ENCODE data around the gene BMERB1.
A peak's percentile ranks its signal among the peaks of the same experiment; 100 is the strongest.
"Not testable (repeated sequence)": the region's sequence is repeated elsewhere in the genome, so short reads cannot be mapped to it uniquely, and the experiment has no call there.

Gene BMERB1

GRCh38 chr16:15476971-15477370, 42.6 kb downstream of the BMERB1 start:
- POLR2A ChIA-PET; H3K4me1 ChIP-seq (ENCODE audit: control extremely low read depth in 1 of 4, control insufficient read depth in 4 of 4, insufficient read depth in 4 of 4, low read length in 3 of 4); H3K27ac ChIP-seq (ENCODE audit: insufficient read depth in 1 of 2, low read depth in 1 of 2, low read length in 2 of 2, poor library complexity in 1 of 2, severe bottlenecking in 2 of 2); H3K36me3 ChIP-seq (ENCODE audit: control insufficient read depth in 4 of 4, insufficient read depth in 4 of 4, low read length in 3 of 4); DNase-seq; H3K27me3 ChIP-seq (replicated peaks in 2 of 5; ENCODE audit: control insufficient read depth in 4 of 5, insufficient read depth in 5 of 5, low read length in 4 of 5); H3K4me3 ChIP-seq (ENCODE audit: control insufficient read depth in 1 of 7, extremely low read depth in 1 of 7, insufficient read depth in 4 of 7, low read depth in 2 of 7, low read length in 6 of 7): not testable (repeated sequence)
- no CpG with 5 or more reads among the region's 4 CpGs for WGBS (ENCODE audit: insufficient coverage)
- CTCF ChIA-PET, result interaction anchor here (0.6 kb wide), 1 partner anchor 14 kb away, joined by 3 read pairs; no protein-coding TSS in a partner anchor
- peaks cover 0 to 19% (median 7%) of the 10 kb centered on the region in 5 experiments for H3K9me3 ChIP-seq (ENCODE audit: control extremely low read depth in 1 of 5, control insufficient read depth in 4 of 5, insufficient read depth in 2 of 5, low read depth in 1 of 5, low read length in 4 of 5)

GRCh38 chr16:15477802-15478201, 43.4 kb downstream of the BMERB1 start:
- H3K27ac ChIP-seq (ENCODE audit: insufficient read depth in 1 of 2, low read depth in 1 of 2, low read length in 2 of 2, poor library complexity in 1 of 2, severe bottlenecking in 2 of 2), result no peak overlapping the region
- CTCF ChIA-PET, result interaction anchor here (1.3 kb wide), 1 partner anchor 12 kb away, joined by 4 read pairs; no protein-coding TSS in a partner anchor
- no peak overlapping the region for H3K4me3 ChIP-seq (ENCODE audit: control insufficient read depth in 1 of 7, extremely low read depth in 1 of 7, insufficient read depth in 4 of 7, low read depth in 2 of 7, low read length in 6 of 7)
- POLR2A ChIA-PET, result no interaction called here
- WGBS (ENCODE audit: insufficient coverage), result 100% methylated on average over 1 of the region's 2 CpGs
- DNase-seq, result no peak
- peaks cover 0 to 19% (median 7%) of the 10 kb centered on the region in 5 experiments for H3K9me3 ChIP-seq (ENCODE audit: control extremely low read depth in 1 of 5, control insufficient read depth in 4 of 5, insufficient read depth in 2 of 5, low read depth in 1 of 5, low read length in 4 of 5)
- no peaks in the 10 kb centered on the region for H3K27me3 ChIP-seq (replicated peaks in 2 of 5; ENCODE audit: control insufficient read depth in 4 of 5, insufficient read depth in 5 of 5, low read length in 4 of 5)
- peaks cover 0 to 8% (median 0%) of the 10 kb centered on the region in 4 experiments for H3K36me3 ChIP-seq (ENCODE audit: control insufficient read depth in 4 of 4, insufficient read depth in 4 of 4, low read length in 3 of 4)
- H3K4me1 ChIP-seq (ENCODE audit: control extremely low read depth in 1 of 4, control insufficient read depth in 4 of 4, insufficient read depth in 4 of 4, low read length in 3 of 4), result no peaks in the 10 kb centered on the region

- no peak overlapping the region for H3K27ac ChIP-seq (ENCODE audit: insufficient read depth in 1 of 2, low read depth in 1 of 2, low read length in 2 of 2, poor library complexity in 1 of 2, severe bottlenecking in 2 of 2)
- ChIA-PET POLR2A (no interaction called here), CTCF (no interaction called here)
- H3K27me3 ChIP-seq (replicated peaks in 2 of 5; ENCODE audit: control insufficient read depth in 4 of 5, insufficient read depth in 5 of 5, low read length in 4 of 5), result no peaks in the 10 kb centered on the region
- no peaks in the 10 kb centered on the region for H3K36me3 ChIP-seq (ENCODE audit: control insufficient read depth in 4 of 4, insufficient read depth in 4 of 4, low read length in 3 of 4)
- no peak overlapping the region for H3K4me3 ChIP-seq (ENCODE audit: control insufficient read depth in 1 of 7, extremely low read depth in 1 of 7, insufficient read depth in 4 of 7, low read depth in 2 of 7, low read length in 6 of 7)
- H3K4me1 ChIP-seq (ENCODE audit: control extremely low read depth in 1 of 4, control insufficient read depth in 4 of 4, insufficient read depth in 4 of 4, low read length in 3 of 4), result no peaks in the 10 kb centered on the region
- H3K9me3 ChIP-seq (ENCODE audit: control extremely low read depth in 1 of 5, control insufficient read depth in 4 of 5, insufficient read depth in 2 of 5, low read depth in 1 of 5, low read length in 4 of 5), result no peaks in the 10 kb centered on the region
- peak in 2 of 3 donors; percentile 25 to 52 for DNase-seq
- 89% methylated on average over 1 of the region's 3 CpGs for WGBS (ENCODE audit: insufficient coverage)
These were observed 47.8 kb downstream of the BMERB1 start for GRCh38 chr16:15482068-15482747.

- ChIA-PET CTCF (no interaction called here), POLR2A (no interaction called here)
- 94% methylated on average over 5 of the region's 7 CpGs for WGBS (ENCODE audit: insufficient coverage)
- Histone ChIP-seq H3K9me3 (ENCODE audit: control extremely low read depth in 1 of 5, control insufficient read depth in 4 of 5, insufficient read depth in 2 of 5, low read depth in 1 of 5, low read length in 4 of 5) (no peaks in the 10 kb centered on the region), H3K27ac (ENCODE audit: insufficient read depth in 1 of 2, low read depth in 1 of 2, low read length in 2 of 2, poor library complexity in 1 of 2, severe bottlenecking in 2 of 2) (no peak overlapping the region), H3K36me3 (ENCODE audit: control insufficient read depth in 4 of 4, insufficient read depth in 4 of 4, low read length in 3 of 4) (no peaks in the 10 kb centered on the region), H3K4me1 (ENCODE audit: control extremely low read depth in 1 of 4, control insufficient read depth in 4 of 4, insufficient read depth in 4 of 4, low read length in 3 of 4) (no peaks in the 10 kb centered on the region), H3K27me3 (replicated peaks in 2 of 5; ENCODE audit: control insufficient read depth in 4 of 5, insufficient read depth in 5 of 5, low read length in 4 of 5) (no peaks in the 10 kb centered on the region), H3K4me3 (ENCODE audit: control insufficient read depth in 1 of 7, extremely low read depth in 1 of 7, insufficient read depth in 4 of 7, low read depth in 2 of 7, low read length in 6 of 7) (no peak overlapping the region)
- DNase-seq, result no peak
These were observed 48.4 kb downstream of the BMERB1 start for GRCh38 chr16:15482748-15483298.

GRCh38 chr16:15483857-15484256, 49.5 kb downstream of the BMERB1 start:
- WGBS (ENCODE audit: insufficient coverage), result 100% methylated on average over 1 of the region's 2 CpGs
- CTCF ChIA-PET, result interaction anchor here (0.6 kb wide), 1 partner anchor 35 kb away, joined by 3 read pairs; no protein-coding TSS in a partner anchor
- DNase-seq, result no peak

GRCh38 chr16:15484662-15485061, 50.3 kb downstream of the BMERB1 start:
- POLR2A ChIA-PET, result no interaction called here
- Histone ChIP-seq H3K4me1 (ENCODE audit: control extremely low read depth in 1 of 4, control insufficient read depth in 4 of 4, insufficient read depth in 4 of 4, low read length in 3 of 4) (no peaks in the 10 kb centered on the region), H3K9me3 (ENCODE audit: control extremely low read depth in 1 of 5, control insufficient read depth in 4 of 5, insufficient read depth in 2 of 5, low read depth in 1 of 5, low read length in 4 of 5) (no peaks in the 10 kb centered on the region), H3K4me3 (ENCODE audit: control insufficient read depth in 1 of 7, extremely low read depth in 1 of 7, insufficient read depth in 4 of 7, low read depth in 2 of 7, low read length in 6 of 7) (no peak overlapping the region), H3K27ac (ENCODE audit: insufficient read depth in 1 of 2, low read depth in 1 of 2, low read length in 2 of 2, poor library complexity in 1 of 2, severe bottlenecking in 2 of 2) (no peak overlapping the region), H3K27me3 (replicated peaks in 2 of 5; ENCODE audit: control insufficient read depth in 4 of 5, insufficient read depth in 5 of 5, low read length in 4 of 5) (no peaks in the 10 kb centered on the region), H3K36me3 (ENCODE audit: control insufficient read depth in 4 of 4, insufficient read depth in 4 of 4, low read length in 3 of 4) (no peaks in the 10 kb centered on the region)
- 93% methylated on average over 3 of the region's 5 CpGs for WGBS (ENCODE audit: insufficient coverage)
- CTCF ChIA-PET, result no interaction called here
- DNase-seq, result no peak

More at GRCh38 chr16:15483857-15484256, 49.5 kb downstream of the BMERB1 start:
- no peaks in the 10 kb centered on the region for H3K9me3 ChIP-seq (ENCODE audit: control extremely low read depth in 1 of 5, control insufficient read depth in 4 of 5, insufficient read depth in 2 of 5, low read depth in 1 of 5, low read length in 4 of 5)
- H3K4me1 ChIP-seq (ENCODE audit: control extremely low read depth in 1 of 4, control insufficient read depth in 4 of 4, insufficient read depth in 4 of 4, low read length in 3 of 4), result no peaks in the 10 kb centered on the region
- no peaks in the 10 kb centered on the region for H3K27me3 ChIP-seq (replicated peaks in 2 of 5; ENCODE audit: control insufficient read depth in 4 of 5, insufficient read depth in 5 of 5, low read length in 4 of 5)
- H3K27ac ChIP-seq (ENCODE audit: insufficient read depth in 1 of 2, low read depth in 1 of 2, low read length in 2 of 2, poor library complexity in 1 of 2, severe bottlenecking in 2 of 2), result no peak overlapping the region
- POLR2A ChIA-PET, result no interaction called here
- no peak overlapping the region for H3K4me3 ChIP-seq (ENCODE audit: control insufficient read depth in 1 of 7, extremely low read depth in 1 of 7, insufficient read depth in 4 of 7, low read depth in 2 of 7, low read length in 6 of 7)
- no peaks in the 10 kb centered on the region for H3K36me3 ChIP-seq (ENCODE audit: control insufficient read depth in 4 of 4, insufficient read depth in 4 of 4, low read length in 3 of 4)

- WGBS (ENCODE audit: insufficient coverage), result 100% methylated on average over 3 of the region's 5 CpGs
- Histone ChIP-seq H3K4me3 (ENCODE audit: control insufficient read depth in 1 of 7, extremely low read depth in 1 of 7, insufficient read depth in 4 of 7, low read depth in 2 of 7, low read length in 6 of 7) (no peak overlapping the region), H3K36me3 (ENCODE audit: control insufficient read depth in 4 of 4, insufficient read depth in 4 of 4, low read length in 3 of 4) (no peaks in the 10 kb centered on the region), H3K27ac (ENCODE audit: insufficient read depth in 1 of 2, low read depth in 1 of 2, low read length in 2 of 2, poor library complexity in 1 of 2, severe bottlenecking in 2 of 2) (no peak overlapping the region), H3K9me3 (ENCODE audit: control extremely low read depth in 1 of 5, control insufficient read depth in 4 of 5, insufficient read depth in 2 of 5, low read depth in 1 of 5, low read length in 4 of 5) (no peaks in the 10 kb centered on the region), H3K4me1 (ENCODE audit: control extremely low read depth in 1 of 4, control insufficient read depth in 4 of 4, insufficient read depth in 4 of 4, low read length in 3 of 4) (no peaks in the 10 kb centered on the region), H3K27me3 (replicated peaks in 2 of 5; ENCODE audit: control insufficient read depth in 4 of 5, insufficient read depth in 5 of 5, low read length in 4 of 5) (no peaks in the 10 kb centered on the region)
- ChIA-PET CTCF (no interaction called here), POLR2A (no interaction called here)
- DNase-seq, result no peak
These were observed 50.8 kb downstream of the BMERB1 start for GRCh38 chr16:15485175-15485574.
